Kidney epithelial cell (primary cell): ENCODE data around the gene SDC1. TPM values are rescaled to one million over a fixed set of nuclear protein-coding genes. Genes with fewer than 3 reads are reported as not detected.
"Not testable (repeated sequence)": the region's sequence is repeated elsewhere in the genome, so short reads cannot be mapped to it uniquely, and the experiment has no call there.

ENCODE experiments used
- DNase-seq: peaks from one replicate; pipeline ENCODE4 v3.0.0-alpha.2; 2010; ENCODE audit warnings: low read depth
- H3K27me3 ChIP-seq: 2 replicates; pipeline ENCODE4 v1.6.0; 2011; ENCODE audit warnings: low read length; ENCODE audit not compliant: control insufficient read depth, insufficient read depth
- H3K36me3 ChIP-seq: 2 replicates; pipeline ENCODE4 v1.5.1; 2011; ENCODE audit warnings: low read length; ENCODE audit not compliant: control insufficient read depth, insufficient read depth
- H3K4me3 ChIP-seq: 2 replicates; pipeline ENCODE4 v1.5.1; 2011; ENCODE audit warnings: low read depth, mild to moderate bottlenecking, control low read depth, low read length
- total RNA-seq: library from RNA; depleted of rRNA; stranded (reverse); fragments of >200 nt; gene quantifications from 2 replicates; pipeline ENCODE4 v1.2.3, GENCODE V29; 2015
- TF ChIP-seq, protein P1 (sequence below): IDR thresholded peaks from 2 replicates; pipeline ENCODE4 v1.5.1; 2011; ENCODE audit warnings: mild to moderate bottlenecking, moderate library complexity, low read length, control low read depth, inconsistent platforms; ENCODE audit not compliant: insufficient read depth, poor library complexity, severe bottlenecking

Gene SDC1
- total RNA-seq, 1 donor from 2014 or later: 184 TPM

DNA sequence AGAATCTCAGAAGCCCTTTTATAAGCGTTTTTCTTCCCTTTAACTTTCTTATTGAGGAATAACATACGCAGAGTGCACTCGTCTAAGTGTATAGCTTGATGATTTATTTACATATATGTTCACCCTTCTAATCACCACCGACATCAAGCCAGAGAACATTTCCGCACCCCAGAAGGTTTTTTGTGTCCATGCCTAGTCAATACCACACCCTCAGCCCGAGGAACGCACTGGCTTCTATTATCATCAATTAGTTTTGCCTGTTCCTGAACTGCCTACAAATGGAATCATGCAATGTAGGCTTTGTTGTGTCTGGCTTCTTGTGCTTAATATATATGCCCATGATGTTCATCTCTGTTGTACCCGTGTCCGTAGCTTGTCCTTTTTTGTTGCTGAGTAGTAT is 27.7 kb downstream of the SDC1 start:
- Histone ChIP-seq H3K27me3 (no peaks in the 10 kb centered on the region), H3K36me3 (no peaks in the 10 kb centered on the region), H3K4me3 (no peak overlapping the region)
- no peak for DNase-seq
- TF ChIP-seq, protein P1, sequence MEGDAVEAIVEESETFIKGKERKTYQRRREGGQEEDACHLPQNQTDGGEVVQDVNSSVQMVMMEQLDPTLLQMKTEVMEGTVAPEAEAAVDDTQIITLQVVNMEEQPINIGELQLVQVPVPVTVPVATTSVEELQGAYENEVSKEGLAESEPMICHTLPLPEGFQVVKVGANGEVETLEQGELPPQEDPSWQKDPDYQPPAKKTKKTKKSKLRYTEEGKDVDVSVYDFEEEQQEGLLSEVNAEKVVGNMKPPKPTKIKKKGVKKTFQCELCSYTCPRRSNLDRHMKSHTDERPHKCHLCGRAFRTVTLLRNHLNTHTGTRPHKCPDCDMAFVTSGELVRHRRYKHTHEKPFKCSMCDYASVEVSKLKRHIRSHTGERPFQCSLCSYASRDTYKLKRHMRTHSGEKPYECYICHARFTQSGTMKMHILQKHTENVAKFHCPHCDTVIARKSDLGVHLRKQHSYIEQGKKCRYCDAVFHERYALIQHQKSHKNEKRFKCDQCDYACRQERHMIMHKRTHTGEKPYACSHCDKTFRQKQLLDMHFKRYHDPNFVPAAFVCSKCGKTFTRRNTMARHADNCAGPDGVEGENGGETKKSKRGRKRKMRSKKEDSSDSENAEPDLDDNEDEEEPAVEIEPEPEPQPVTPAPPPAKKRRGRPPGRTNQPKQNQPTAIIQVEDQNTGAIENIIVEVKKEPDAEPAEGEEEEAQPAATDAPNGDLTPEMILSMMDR: no peak

DNA sequence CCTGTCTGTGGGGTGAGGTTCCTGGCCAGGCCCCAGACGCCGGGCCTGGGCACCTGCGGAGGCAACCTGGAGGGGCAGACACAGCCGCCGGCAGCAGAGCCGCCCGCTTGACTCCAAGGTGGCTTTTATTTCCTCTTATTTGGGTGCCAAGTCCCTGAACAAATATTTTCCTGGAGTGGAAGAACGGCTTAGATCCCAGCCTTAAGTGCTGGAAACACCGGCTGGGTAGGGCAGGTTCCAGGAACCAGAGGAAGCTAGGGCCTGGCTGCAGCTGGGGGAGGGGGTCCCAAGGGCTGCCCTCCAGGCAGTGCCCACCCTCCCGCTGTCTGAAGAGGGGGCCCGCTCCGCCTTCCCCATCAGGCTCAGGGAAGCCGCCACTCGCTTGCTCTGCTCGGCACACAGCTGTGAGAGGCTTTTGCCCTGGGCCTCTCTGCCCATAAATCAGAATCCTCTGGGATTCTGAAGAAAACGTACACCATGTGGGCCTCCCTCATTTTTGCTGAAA is 28.2 kb downstream of the SDC1 start:
- Histone ChIP-seq H3K4me3 (no peak overlapping the region), H3K27me3 (no peaks in the 10 kb centered on the region), H3K36me3 (no peaks in the 10 kb centered on the region)
- TF ChIP-seq, protein P1: no peak
- DNase-seq: no peak

DNA sequence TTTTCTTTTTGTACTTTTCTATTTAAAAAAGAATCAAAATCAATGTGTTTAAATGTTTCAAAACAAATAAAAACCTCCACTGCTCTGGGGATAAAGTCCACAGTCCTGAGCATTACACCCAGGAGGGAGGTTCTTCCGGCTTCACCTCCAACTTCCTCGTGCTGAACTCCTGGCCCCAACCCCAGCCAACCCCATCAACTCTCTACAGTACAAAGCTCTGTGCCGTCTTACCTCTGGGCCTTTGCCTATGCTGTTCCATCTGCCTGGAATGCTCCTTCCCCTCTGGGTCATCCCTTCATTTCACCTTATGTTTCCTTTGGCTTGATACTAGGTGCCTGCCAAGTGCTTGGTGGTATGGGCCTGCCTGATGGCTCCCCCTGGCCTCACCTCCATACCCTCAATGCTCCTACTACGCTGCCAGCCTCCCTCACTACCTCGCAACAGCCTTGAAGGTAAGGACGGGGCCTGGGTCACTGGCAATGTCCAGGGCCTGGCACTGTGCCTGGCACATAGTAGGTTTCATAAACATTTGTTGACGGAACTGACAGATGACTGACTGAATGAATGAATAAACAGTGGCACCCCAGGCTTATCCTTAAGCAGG is 28.8 kb downstream of the SDC1 start:
- TF ChIP-seq, protein P1: no peak
- H3K27me3 ChIP-seq: no peaks in the 10 kb centered on the region
- no peaks in the 10 kb centered on the region for H3K36me3 ChIP-seq
- no peak for DNase-seq
- H3K4me3 ChIP-seq: no peak overlapping the region

DNA sequence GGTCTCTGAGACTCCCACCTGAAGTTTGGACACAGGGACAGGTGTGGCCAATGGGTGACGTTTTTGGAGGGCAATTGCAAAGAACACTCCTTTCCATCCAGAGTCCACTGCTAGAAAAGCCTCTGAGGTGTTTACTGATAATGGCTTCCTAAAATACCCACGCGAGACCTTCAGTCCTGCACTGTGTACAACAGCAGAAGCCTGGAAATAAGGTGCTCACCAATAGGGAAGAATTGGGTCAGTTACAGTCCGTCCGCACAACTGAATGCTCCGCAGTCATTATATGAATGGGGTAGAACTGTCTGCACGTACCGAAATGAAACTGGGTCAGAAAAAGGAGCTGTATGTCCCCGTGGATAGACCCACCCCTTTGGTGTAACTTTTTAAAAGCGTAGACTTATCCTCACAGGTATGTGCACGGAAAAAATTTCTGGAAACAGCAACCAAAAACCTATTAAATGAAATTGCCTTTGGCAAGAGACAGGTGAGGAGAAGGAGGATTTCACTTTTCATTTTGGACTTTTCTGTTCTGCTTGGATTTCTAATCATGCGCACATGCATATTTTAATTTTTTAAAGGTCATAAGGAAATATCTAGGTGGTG is 29.4 kb downstream of the SDC1 start:
- no peak for DNase-seq
- Histone ChIP-seq H3K4me3 (no peak overlapping the region), H3K36me3 (no peaks in the 10 kb centered on the region), H3K27me3 (no peaks in the 10 kb centered on the region)
- TF ChIP-seq, protein P1: no peak

DNA sequence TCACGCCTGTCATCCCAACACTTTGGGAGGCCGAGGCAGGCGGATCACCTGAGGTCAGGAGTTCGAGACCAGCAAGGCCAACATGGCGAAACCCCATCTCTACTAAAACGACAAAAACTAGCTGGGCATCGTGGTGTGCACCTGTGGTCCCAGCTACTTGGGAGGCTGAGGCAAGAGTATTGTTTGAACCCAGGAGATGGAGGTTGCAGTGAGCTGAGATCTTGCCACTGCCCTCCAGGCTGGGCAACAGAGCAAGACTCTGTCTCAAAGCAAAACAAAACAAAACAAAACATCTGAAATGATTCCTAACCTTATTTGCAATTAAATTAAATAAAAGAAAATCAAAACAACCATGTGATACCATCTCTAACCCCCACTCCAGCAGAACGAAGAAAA is 29.9 kb downstream of the SDC1 start:
- H3K4me3 ChIP-seq, H3K27me3 ChIP-seq, DNase-seq, H3K36me3 ChIP-seq: not testable (repeated sequence)

DNA sequence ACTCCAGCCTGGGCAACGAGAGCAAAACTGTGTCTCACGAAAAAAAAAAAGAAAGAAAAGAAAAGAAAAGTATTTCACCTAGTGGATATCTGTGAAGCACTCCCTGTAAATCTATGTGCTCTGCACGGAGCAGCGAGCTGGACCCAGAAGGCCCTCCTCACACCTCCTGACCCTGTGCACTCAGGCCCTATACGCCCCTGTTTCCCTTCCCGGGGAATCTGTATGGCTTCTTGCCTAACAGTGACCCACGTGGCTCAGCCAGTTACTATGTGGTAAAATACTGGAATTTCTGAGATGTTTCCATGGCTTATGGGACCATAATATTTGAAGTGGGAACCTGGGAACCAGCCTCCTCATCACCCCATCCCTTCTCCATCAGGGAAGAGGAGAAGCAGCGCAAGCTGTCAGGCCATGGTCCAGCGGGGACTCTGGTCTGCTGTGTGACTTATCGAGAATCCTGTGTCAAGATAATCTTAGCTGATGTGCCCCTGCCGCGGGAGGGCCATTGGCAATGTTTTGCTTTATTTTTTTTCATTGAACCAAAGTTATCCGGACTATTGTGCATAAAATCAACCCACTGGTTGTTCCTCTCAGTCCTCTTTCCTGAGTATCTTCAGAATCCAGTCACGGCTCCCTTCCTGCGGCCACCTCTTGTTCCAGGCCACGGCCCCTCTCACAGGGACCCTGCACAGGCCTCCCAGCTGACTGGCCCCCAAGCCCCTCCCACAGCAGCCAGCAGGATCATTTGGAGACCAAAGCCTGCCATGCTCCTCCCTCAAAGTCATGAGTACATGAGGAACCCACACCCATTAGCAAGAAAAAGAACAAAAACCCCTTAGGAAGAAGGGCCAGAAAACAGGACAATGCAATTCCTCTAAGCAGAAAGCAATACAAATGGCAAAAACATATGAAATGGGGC is 30.6 kb downstream of the SDC1 start:
- no peaks in the 10 kb centered on the region for H3K27me3 ChIP-seq
- no peak overlapping the region for H3K4me3 ChIP-seq
- no peak for DNase-seq
- TF ChIP-seq, protein P1: no peak
- no peaks in the 10 kb centered on the region for H3K36me3 ChIP-seq
